GM11168 (cell line): ENCODE results near the gene BABAM2.

Source experiments
- in situ Hi-C: fragments of 300-500 bp; cut with MboI; formaldehyde crosslinking; loops from one replicate; pipeline ENCODE4 v1.12.0; 2022; ENCODE audit warnings: low sequenced_read_pairs; ENCODE audit not compliant: unreplicated experiment

BABAM2 gene

DNA sequence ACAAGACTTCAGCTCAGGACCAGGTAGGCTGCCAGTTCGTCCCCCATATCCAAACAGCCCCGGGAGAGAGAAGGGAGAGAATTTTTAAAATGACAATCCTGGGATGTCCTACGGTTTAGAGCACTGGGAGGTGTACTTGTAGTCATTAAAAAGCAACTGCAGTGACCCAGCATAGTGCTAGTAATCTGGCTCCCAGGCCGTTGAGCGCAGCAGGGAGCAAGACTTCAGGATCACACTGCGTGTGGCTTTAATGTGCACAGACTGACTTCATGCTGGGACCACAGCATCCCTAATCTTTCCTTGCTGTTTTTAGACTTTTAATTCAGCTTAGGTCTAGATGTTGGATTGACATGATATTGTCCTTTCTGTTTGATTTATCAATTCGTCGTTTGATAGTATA lies 282.8 kb downstream of the BABAM2 start:
- in situ Hi-C loops = no loop called here

DNA sequence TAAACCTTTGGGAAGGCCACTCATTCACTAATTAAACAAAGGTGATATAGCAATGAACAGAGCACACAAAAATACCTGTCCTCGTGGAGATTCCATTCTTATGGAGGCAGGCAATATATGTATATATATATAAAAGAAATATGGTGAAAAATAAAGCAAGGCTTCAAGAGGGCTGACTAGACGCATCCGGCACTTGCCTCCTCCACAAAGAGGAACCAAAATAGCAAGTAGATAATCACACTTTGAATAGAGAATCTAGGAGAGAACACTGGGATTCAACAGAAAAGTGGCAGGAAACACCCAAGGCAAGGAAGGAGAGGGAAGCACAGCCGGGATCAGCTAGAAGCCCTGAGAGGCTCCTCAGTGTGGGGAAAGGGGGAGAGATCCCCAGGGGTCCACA lies 283.7 kb downstream of the BABAM2 start:
- in situ Hi-C loops = no loop called here

DNA sequence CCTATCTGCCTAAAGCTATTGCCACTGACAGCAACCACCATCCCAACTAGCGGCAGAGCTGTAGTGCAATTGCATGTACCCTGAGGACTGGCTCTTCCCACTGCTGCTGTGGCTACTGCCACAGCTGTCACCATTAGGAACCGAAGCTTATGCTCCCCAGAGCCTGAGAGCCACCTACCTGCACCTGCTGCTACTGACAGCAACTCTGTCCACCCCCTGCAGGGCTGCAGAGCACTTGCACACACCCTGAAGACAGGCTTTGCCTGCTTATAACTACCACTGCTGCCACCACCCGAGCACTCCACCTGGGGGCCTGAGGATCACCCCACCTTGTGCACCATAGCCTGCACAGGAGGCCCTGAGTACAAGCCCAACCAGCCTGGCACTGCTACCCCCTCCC lies 284.5 kb downstream of the BABAM2 start:
- in situ Hi-C loops = no loop called here

DNA sequence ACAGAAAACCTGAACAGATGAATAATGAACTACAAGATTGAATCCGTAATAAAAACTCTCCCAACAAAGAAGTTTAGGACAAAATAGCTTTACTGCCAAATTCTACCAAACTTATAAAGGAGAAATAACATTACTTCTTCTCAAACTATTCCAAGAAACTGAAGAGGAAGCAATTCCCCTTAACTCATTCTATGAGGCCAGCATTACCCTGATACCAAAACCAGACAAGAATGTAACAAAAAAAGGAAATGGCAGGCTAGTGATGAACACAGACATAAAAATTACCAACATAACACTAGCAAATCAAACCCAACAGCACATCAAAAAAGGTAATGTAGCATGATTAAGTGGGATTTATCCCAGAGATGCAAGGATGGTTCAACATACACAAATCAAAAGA lies 288.4 kb downstream of the BABAM2 start:
- in situ Hi-C loops = no loop called here

DNA sequence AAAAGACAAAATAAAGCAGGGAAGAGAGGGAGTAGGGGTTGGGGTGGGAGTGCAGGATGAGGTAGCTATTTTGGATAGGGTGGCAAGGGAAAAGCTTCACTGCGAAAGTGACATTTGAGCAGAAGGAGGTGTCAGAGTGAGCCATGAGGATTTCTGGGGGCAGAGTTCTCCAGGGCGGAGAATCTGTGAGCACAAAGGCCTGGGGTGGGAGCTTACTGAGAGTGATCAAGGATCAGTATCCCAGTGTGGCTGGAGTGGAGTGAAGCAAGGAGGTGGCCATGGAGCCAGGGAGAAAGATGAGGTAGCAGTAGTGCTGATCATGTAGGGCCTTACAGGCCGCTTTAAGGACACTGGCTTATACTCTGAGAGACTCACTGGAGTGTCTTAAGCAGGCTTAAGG lies 291.3 kb downstream of the BABAM2 start:
- in situ Hi-C loops = no loop called here

DNA sequence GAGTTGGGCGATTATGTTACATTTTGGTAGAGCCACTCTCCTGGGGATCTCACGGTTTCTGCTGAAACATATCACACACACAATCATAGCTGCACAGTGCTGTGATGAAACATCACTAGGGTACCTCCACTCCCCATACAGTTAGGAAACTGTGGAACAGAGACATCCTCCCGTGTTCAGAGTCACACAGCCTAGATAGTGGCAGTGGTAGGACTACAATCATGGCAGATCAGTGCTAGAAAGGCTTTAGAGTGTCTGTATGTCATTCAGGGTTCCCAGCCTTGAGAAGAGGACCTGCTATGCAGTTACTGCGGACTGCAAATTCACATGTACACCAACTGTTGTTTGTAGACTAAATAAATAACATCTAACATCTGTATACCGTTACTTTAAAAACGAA lies 291.8 kb downstream of the BABAM2 start:
- in situ Hi-C loops = no loop called here

DNA sequence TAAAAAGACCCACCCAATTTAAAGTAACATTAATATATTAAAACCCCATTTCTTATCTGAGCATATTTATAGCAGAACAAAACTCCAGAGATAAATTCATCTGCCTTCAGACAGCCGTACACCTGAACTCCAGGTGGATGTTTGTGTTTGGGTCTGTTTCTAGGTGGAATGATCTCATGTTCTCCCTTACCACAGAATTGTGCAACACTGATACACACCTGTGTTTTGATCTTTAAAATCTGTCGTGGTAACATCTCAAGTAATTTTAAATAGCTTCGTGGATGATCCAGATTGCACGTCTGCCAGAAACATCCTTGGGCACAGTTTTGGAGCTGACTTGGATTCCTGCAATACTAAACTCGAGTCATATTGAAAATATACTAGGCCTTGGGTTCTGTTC lies 294.6 kb downstream of the BABAM2 start:
- in situ Hi-C loops = no loop called here

DNA sequence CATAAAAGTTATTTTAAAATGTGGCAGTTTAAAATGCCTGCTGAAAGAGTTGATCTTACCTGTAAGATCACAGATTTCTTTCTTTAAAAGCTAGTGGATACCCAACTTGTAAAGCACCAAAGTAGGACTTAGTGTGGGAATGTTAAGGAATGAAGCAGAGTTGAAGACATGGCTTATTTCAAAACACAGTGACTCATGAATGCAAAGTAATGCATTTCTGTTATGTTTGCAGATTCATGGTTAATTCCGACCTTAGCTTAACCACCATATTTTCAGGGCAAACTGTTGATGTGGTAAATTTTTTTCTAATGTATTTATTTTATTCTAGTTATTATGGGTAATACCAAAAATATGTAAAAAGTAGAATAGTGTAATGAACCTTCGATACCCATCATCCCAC lies 295.4 kb downstream of the BABAM2 start:
- in situ Hi-C loops = no loop called here

DNA sequence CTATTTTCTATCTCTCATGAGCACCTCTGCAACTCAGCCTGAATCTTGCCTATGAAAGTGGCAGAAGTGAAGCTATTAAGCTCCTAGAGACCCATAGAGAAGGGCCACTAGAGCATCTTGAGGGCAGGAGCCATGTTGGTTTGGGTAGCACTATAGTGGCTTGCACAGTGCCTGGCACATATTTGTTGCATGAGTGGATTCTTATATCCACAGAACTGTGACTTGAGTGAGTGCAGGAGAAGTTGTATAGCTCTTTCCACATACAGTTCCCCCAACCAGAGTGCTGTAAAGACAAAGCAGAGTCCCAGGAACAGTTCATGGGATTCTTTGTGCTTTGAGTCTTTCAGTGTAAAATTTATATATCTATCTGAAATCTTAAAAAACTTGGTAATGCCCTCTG lies 296.7 kb downstream of the BABAM2 start:
- in situ Hi-C loops = no loop called here

DNA sequence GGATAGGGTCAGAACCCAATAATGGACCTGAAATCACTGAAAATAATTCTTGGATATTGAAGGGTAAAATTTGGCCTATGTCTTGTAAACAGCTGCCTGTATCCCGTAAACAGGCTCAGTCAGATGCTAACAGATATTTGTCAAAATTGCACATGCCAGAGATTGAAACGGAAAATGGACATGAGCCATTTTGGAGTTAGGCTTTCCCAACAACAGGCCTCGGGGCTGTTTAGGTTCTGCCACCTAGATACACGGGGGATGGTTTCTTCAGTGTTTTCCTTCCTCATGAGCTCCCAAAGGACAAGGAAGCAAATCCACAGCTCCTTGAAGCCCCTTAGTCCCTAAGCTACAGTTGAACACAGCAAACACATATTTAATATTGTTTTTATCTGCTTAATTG lies 297.9 kb downstream of the BABAM2 start:
- in situ Hi-C loops = no loop called here

DNA sequence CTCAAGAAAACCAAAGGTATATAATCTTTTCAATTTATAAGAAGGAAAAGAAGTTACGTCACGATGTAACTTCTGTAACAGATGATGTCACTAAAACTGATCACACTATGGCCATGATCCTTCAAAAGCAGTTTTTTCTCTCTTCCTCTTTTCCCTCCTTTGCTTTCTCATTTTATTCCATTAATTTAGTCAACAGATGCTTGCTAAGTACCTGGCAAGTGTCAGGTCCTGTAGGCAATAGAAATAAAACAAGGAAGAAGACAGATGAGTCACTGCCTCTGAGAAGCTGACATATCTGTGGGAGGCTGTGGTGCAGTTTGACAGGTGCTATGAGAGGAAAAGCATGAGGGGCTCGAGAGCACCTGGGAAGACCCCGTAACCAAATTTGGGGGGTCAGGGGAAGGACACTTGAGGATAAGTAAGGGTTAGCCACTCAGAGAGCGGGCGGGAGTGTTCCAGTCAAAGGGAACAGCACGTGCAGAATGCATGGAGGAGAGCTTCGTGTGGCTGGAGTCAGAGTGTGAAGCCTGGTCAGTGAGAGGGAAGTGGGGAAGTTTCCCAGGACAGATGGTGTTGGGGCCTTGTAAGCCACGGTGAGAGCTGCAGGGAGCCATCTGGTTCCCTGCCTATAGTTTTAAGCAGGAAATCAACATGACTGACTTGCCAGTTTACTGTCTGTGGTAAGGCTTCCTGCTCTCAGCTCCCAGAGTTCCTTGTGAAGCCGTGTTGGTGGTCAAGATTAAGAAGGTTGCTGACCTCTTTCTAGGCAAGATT lies 303.3 kb downstream of the BABAM2 start:
- in situ Hi-C loops = no loop called here

DNA sequence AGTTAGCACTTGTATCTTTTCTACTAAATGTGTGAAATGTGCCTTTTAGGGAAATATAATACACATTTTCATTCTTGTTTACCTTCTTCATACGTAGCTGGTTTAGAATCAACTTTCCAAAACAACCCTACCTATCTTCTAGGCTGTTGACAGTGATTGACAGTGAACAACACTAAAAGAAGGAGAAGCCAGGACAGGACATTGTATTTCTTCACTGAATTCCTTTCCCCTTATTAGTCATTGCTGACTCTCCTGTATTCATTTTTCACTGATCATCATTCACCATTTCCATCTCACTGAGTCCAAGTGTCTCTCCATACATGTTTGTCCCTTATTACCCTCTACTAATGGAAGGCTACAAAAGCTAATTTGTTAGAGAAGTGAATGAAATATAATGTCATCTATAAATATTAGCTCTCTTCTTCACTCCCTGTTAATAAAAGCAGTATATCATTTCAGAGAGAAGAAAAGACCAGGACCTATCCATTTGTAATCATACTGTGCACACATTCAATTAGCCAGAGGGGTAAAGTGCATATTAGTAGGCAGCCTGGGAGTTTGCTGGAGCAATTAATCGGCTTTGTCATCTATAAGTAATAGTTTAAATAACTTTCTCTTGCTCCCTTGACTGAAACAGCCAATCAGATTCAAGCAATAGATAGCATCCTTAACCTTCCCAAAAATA lies 309.6 kb downstream of the BABAM2 start:
- in situ Hi-C loops = no loop called here

DNA sequence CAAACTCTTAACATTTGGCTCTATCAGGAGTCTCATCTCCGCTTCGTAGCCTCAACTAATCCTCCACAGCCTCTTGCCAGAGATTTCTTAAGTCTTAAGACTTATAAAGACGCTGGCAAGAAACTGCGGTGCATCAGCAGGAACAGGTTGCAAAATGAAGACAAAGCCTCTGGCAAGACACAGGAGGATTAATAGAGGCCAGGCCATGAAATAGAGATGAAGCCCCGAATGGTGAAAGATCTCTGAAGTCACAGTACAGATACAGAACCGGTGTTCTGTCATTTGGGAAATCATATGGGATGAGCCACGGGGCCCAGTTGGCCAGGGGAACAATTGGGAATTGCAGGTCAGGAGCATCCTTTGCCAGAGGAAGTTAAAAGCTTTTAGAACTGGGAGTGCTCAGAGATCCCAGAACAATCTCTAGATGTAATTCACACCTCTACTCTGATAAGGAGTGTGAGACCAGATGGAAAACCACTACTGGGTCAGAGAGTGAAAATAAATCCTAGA lies 311.2 kb downstream of the BABAM2 start:
- in situ Hi-C loops = no loop called here

DNA sequence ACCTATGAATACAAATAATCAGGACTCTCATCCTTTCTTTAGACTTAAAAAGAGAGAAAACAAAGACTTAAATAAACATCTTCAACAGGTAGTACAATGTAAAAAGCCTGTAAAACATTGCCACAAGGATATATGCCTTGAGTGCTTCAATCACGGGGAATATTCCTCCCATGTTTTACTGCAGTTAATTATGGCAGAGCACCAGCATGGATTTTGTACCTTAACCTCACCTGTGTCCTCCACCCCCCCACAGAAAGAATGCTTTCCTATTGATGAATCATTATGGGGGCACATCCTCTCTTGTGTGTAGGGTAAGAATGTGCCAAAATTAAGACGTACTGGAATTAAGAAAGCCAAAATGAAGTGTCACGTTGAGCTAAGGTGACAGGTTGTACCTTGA lies 312.2 kb downstream of the BABAM2 start:
- in situ Hi-C loops = no loop called here

DNA sequence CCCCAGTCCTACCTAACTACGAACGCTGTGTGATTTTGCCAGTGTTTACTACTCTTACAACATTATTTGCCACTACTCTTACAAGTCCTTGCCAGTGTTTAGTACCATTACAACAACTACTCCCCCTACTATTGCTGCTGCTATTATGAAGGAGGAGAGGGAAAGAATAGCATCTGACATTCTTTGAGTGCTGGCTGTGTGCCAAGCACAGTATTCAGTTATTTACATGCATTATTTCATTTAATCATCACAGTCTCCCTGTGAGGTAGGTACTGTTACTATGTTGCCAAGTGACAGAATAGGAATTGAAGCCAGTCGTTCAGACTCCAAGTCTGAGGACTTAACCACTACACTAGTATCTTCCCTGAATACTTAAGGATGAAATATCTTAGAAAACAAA lies 316.2 kb downstream of the BABAM2 start:
- in situ Hi-C loops = no loop called here

DNA sequence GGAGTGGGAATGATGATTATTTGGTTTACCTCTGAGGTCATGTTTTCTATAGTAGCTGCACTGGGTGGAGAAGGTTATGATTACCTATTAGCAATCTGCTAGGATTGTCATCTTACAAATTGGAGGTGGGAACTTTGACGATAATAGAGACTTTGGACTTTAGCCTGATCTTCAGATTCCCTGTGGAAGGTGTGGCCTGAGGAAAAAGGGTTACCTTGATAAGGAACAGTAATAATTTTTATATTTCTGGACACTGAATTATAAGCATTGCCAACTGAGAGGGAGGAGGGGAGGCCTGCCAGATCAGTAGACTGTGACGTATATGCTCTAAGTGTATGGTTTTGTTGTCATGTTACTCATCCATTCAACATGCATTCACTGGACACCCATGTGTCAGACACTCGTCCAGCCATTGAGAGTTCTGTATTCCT lies 318.7 kb downstream of the BABAM2 start:
- in situ Hi-C loops = no loop called here

DNA sequence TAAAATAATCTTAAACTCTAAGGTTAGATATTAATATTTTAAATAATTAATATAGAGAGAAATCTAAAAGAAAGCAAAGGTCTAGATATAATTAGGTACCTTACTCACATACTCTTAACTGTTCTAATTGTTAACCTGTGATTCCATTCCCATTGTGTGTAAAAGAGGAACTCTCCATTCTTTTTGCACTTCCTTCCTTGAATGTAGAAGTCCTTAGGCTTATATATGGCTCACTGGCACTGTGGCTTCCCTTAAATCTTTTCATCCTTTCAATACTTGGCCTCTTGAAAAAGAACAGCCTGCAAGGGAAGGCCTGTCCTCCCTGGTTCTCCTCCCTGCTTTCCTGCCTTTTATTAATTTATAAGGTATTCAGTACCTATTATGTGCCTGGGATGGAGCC lies 319.3 kb downstream of the BABAM2 start:
- in situ Hi-C loops = no loop called here

DNA sequence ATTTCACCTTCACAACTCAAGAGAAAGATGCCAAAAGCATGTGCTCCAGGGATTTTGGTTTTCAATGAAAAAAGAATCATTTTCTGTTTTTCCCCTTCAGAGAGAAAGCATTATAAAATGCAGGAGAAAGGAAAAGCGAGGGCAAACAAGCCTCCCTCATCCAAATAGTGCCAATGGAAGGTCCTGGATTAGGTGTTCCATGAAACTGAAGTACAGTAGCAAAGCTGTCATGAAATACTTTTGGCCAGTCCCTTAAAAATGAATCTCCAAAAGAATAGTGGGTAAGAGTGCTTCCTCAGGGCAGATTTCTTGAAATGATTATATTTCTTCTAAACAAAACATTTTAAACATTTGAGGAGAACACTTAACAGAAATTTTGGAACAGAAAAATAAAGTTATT lies 320.0 kb downstream of the BABAM2 start:
- in situ Hi-C loops = no loop called here

DNA sequence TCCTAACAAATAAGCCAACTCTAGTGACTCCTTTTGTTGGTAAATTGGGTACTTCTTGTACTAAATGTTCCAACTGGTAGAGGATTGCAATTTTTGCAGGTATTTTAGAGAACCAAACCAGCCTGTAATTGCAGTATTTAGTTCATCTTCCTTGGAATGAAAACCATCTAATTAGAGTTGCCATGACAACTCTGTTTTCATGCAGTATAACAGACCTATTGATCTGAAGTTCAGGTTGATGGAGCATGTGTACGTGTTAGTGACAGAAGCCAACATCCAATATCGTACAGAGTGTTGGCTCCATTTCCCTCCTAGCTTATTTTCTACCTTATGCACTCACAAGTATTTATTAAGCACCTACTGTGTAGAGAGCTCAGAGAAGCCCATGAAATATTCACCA lies 325.8 kb downstream of the BABAM2 start:
- in situ Hi-C loops = no loop called here

DNA sequence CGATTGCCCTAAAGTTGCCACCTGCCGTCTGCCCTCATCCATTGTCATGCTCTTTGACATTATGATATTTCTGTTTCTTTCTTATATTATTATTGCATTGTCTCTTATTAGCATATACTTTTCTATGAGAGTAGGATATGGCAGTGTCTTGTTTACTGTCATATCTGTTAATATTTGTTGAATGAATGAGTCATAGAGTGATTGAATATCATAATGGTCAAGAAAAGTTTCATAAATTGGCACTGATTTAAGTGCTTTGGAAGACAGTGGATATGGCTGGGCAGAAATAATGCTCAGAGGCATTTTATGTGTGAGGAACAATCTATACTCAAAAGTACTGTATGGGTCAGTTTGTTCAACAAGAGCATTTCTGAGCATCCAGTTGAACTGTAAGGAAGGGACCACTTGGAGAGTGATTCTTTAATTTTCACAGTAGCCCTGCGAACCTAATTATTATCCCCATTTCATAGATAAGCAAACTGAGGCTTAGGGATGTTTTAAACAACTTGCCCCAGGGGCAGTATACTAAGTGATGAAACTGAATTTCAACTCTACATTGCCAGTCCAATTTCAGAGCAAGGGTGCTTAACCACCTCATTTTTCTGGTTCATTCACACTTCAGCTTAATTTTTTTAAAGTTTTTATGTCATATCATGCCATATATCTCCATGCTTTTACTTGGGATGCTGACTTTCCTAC lies 326.7 kb downstream of the BABAM2 start:
- in situ Hi-C loops = no loop called here

DNA sequence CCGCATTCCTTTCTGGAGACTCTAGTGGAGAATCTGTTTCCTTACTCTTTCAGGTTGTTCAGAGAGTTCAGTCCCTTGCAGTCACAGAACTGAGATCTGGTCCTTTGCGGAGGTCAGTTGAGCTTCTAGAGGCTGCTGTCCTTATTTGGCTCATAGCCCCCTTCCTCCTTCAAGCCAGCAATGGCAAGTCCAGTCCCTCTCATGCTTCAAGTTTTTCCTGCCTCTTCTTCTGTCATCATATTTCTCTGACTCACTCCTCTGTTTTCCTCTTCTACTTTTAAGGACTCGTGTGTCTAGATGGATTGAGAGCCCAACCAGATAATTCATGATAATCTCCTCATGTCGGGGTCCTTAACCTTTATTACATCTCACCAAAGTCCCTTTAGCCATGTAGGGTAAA lies 328.6 kb downstream of the BABAM2 start:
- in situ Hi-C loops = no loop called here
